ENCODE measurements around the gene SMIM21.

- no peak for TF ChIP-seq POLR2A (IDR thresholded peaks at IDR 0.05)
- TF ChIP-seq CTCF (IDR thresholded peaks at IDR 0.05), result no peak
Measured at GRCh38 chr18:75377926-75378325, 49.6 kb downstream of the SMIM21 start.
